Retinal pigment epithelial cell (primary cell): ENCODE data around the gene PHB1.

Experiments used
- DNase-seq: peaks from one replicate; pipeline ENCODE4 v3.0.0-alpha.2; 2010; ENCODE audit warnings: low read depth
- H3K4me3 ChIP-seq: 2 replicates; pipeline ENCODE4 v1.5.1; 2011; ENCODE audit warnings: mild to moderate bottlenecking, low read length, control low read depth, moderate library complexity
- CTCF ChIP-seq: conservative IDR thresholded peaks from 2 replicates; pipeline ENCODE4 v1.5.1; 2011; ENCODE audit warnings: low read depth, low read length, control low read depth, inconsistent platforms

PHB1 gene

GRCh38 chr17:49447628-49448302 lies 33.1 kb upstream of the PHB1 start:
- no peak for DNase-seq
- TF ChIP-seq CTCF: no peak

GRCh38 chr17:49445591-49445990 lies 30.9 kb upstream of the PHB1 start:
- DNase-seq: no peak
- H3K4me3 ChIP-seq: no peak overlapping the region
- TF ChIP-seq CTCF: no peak

More at GRCh38 chr17:49447628-49448302, 33.1 kb upstream of the PHB1 start:
- H3K4me3 ChIP-seq: no peak overlapping the region

- no peak for TF ChIP-seq CTCF
- no peak overlapping the region for H3K4me3 ChIP-seq
- DNase-seq: no peak
Observed at GRCh38 chr17:49444384-49444783, 29.7 kb upstream of the PHB1 start.

- TF ChIP-seq CTCF: no peak
- H3K4me3 ChIP-seq: no peak overlapping the region
- DNase-seq: no peak
Observed at GRCh38 chr17:49443862-49444261, 29.2 kb upstream of the PHB1 start.

GRCh38 chr17:49442041-49442440 lies 27.4 kb upstream of the PHB1 start:
- no peak for DNase-seq
- no peak overlapping the region for H3K4me3 ChIP-seq
- no peak for TF ChIP-seq CTCF

GRCh38 chr17:49441578-49441977 lies 26.9 kb upstream of the PHB1 start:
- no peak for DNase-seq
- TF ChIP-seq CTCF: no peak
- no peak overlapping the region for H3K4me3 ChIP-seq

GRCh38 chr17:49440581-49440980 lies 25.9 kb upstream of the PHB1 start:
- no peak for TF ChIP-seq CTCF
- DNase-seq: no peak
- no peak overlapping the region for H3K4me3 ChIP-seq
